H1 (cell line): ENCODE data around the gene COL8A1. TPM values are rescaled to one million over a fixed set of nuclear protein-coding genes. Genes with fewer than 3 reads are reported as not detected.

ENCODE experiments used
- CTCF ChIA-PET: fragments of 300-600 bp; sonication (Branson Sonifier 250); formaldehyde crosslinking; loops from one replicate; lab custom pipeline; 2021; ENCODE audit not compliant: partially characterized antibody; lab: Charles Lee
- POLR2A ChIA-PET: fragments of 300-600 bp; sonication (Branson Sonifier 250); formaldehyde crosslinking; loops from one replicate; lab custom pipeline; 2021; ENCODE audit warnings: inconsistent platforms; ENCODE audit not compliant: partially characterized antibody; lab: Charles Lee
- DNase-seq, 2 experiments: peaks; one replicate each; pipeline versions ENCODE4 v3.0.0 to v3.0.0-alpha.2; 2010 to 2022; ENCODE audit warnings: low spot score in 2 of 2, low read depth in 1 of 2, mixed read lengths in 1 of 2
- FAIRE-seq: peaks from 2 replicates; lab custom pipeline; 2011; peaks lifted over from hg19 to GRCh38; lab: Jason Lieb, UNC
- H2AFZ ChIP-seq: 2 replicates; pipeline ENCODE4 v1.8.1; 2012; ENCODE audit warnings: low read length, inconsistent platforms
- H2AK5ac ChIP-seq: 2 replicates; pipeline ENCODE4 v1.6.1; 2013; ENCODE audit warnings: low read depth, low read length
- H2BK120ac ChIP-seq: replicated peaks from 2 replicates; pipeline ENCODE3; 2013; ENCODE audit warnings: low read depth, low read length, inconsistent platforms
- H2BK12ac ChIP-seq: 2 replicates; pipeline ENCODE4 v1.6.1; 2013; ENCODE audit warnings: low read depth, low read length
- H2BK15ac ChIP-seq: 2 replicates; pipeline ENCODE4 v1.6.1; 2013; ENCODE audit warnings: low read length
- H2BK20ac ChIP-seq: 2 replicates; pipeline ENCODE4 v1.6.1; 2013; ENCODE audit warnings: low read length
- H2BK5ac ChIP-seq: 2 replicates; pipeline ENCODE4 v1.6.1; 2013; ENCODE audit warnings: low read depth, low read length
- H3K14ac ChIP-seq: 2 replicates; pipeline ENCODE4 v1.6.1; 2013; ENCODE audit warnings: inconsistent platforms; ENCODE audit not compliant: insufficient read length
- H3K18ac ChIP-seq: 2 replicates; pipeline ENCODE4 v1.6.1; 2013; ENCODE audit warnings: low read length; ENCODE audit errors: extremely low read depth
- H3K23ac ChIP-seq: 2 replicates; pipeline ENCODE4 v1.6.1; 2013; ENCODE audit warnings: inconsistent platforms; ENCODE audit not compliant: insufficient read length
- H3K23me2 ChIP-seq: 2 replicates; pipeline ENCODE4 v1.6.1; 2013; ENCODE audit warnings: low read depth, low read length
- H3K27ac ChIP-seq: 2 replicates; pipeline ENCODE4 v1.6.1; 2011; ENCODE audit warnings: low read depth, low read length, inconsistent platforms
- H3K27me3 ChIP-seq, 4 experiments: replicated peaks in 1 of 4; 1 replicate in 1 of 4; 2 replicates in 3 of 4; pipeline versions ENCODE4 v1.6.1 to v1.8.1; 2011 to 2013; ENCODE audit warnings: low read length in 3 of 4, mild to moderate bottlenecking in 3 of 4, inconsistent platforms in 2 of 4, mixed read lengths in 2 of 4, moderate library complexity in 1 of 4; ENCODE audit not compliant: control insufficient read depth in 3 of 4, insufficient read depth in 3 of 4; ENCODE audit errors: extremely low read depth in 1 of 4
- H3K36me3 ChIP-seq, 4 experiments: 2 replicates each; pipeline versions ENCODE4 v1.6.1 to v1.8.1; 2011 to 2013; ENCODE audit warnings: mild to moderate bottlenecking in 4 of 4, low read length in 3 of 4, moderate library complexity in 2 of 4, control low read depth in 1 of 4, inconsistent platforms in 1 of 4; ENCODE audit not compliant: insufficient read depth in 4 of 4, control insufficient read depth in 2 of 4
- H3K4ac ChIP-seq: replicated peaks from 2 replicates; pipeline ENCODE3; 2013; ENCODE audit warnings: low read length, low read depth, mixed read lengths, inconsistent platforms; ENCODE audit not compliant: insufficient read length
- H3K4me1 ChIP-seq, 4 experiments: replicated peaks in 1 of 4; 1 replicate in 1 of 4; 2 replicates in 3 of 4; pipeline versions ENCODE4 v1.6.1 to v1.8.1; 2011 to 2013; ENCODE audit warnings: low read length in 3 of 4, inconsistent platforms in 2 of 4, mixed read lengths in 1 of 4; ENCODE audit not compliant: insufficient read depth in 4 of 4, control insufficient read depth in 3 of 4
- H3K4me2 ChIP-seq, 2 experiments: 2 replicates each; pipeline versions ENCODE4 v1.6.1 to v1.8.1; 2011 to 2013; ENCODE audit warnings: low read depth in 2 of 2, low read length in 2 of 2, control low read depth in 1 of 2, inconsistent platforms in 1 of 2, mild to moderate bottlenecking in 1 of 2; ENCODE audit not compliant: insufficient read depth in 1 of 2
- H3K4me3 ChIP-seq, 4 experiments: fragments of 200-600, 300-600 bp in 1 of 4; sonication (generic), shearing (Covaris generic), sonication (Bioruptor Twin) in 1 of 4; 2 replicates each; pipeline versions ENCODE4 v1.5.1 to v1.8.1; 2011 to 2016; ENCODE audit warnings: low read length in 4 of 4, low read depth in 3 of 4, control low read depth in 2 of 4, inconsistent platforms in 2 of 4, mild to moderate bottlenecking in 2 of 4, mixed read lengths in 1 of 4, moderate library complexity in 1 of 4; ENCODE audit not compliant: insufficient read depth in 2 of 4; ENCODE audit errors: extremely low read depth in 1 of 4
- H3K56ac ChIP-seq: replicated peaks from 2 replicates; pipeline ENCODE3; 2013; ENCODE audit warnings: low read depth, mild to moderate bottlenecking, mixed read lengths, low read length, inconsistent platforms; ENCODE audit not compliant: insufficient read length
- H3K79me1 ChIP-seq: 2 replicates; pipeline ENCODE4 v1.6.1; 2013; ENCODE audit warnings: low read depth, low read length, control low read depth
- H3K79me2 ChIP-seq, 2 experiments: 2 replicates each; pipeline versions ENCODE4 v1.6.1 to v1.8.1; 2012 to 2013; ENCODE audit warnings: low read length in 2 of 2, mild to moderate bottlenecking in 2 of 2, inconsistent platforms in 1 of 2; ENCODE audit not compliant: insufficient read depth in 2 of 2, control insufficient read depth in 1 of 2
- H3K9ac ChIP-seq, 4 experiments: replicated peaks in 1 of 4; 1 replicate in 1 of 4; 2 replicates in 3 of 4; pipeline versions ENCODE4 v1.6.1 to v1.8.1; 2011 to 2013; ENCODE audit warnings: low read depth in 3 of 4, low read length in 3 of 4, control low read depth in 2 of 4, mild to moderate bottlenecking in 2 of 4, moderate library complexity in 2 of 4, inconsistent platforms in 1 of 4; ENCODE audit errors: extremely low read depth in 1 of 4
- H3K9me3 ChIP-seq, 2 experiments: 2 replicates each; pipeline versions ENCODE4 v1.6.1 to v1.8.1; 2012 to 2013; ENCODE audit warnings: mild to moderate bottlenecking in 2 of 2, moderate library complexity in 2 of 2, control low read depth in 1 of 2, inconsistent platforms in 1 of 2, low read depth in 1 of 2, low read length in 1 of 2, mixed read lengths in 1 of 2; ENCODE audit not compliant: insufficient read depth in 2 of 2
- H4K20me1 ChIP-seq, 2 experiments: replicated peaks in 1 of 2; 2 replicates each; pipeline versions ENCODE3 to v1.8.1; 2011 to 2013; ENCODE audit warnings: inconsistent platforms in 2 of 2, low read length in 2 of 2, mild to moderate bottlenecking in 1 of 2; ENCODE audit not compliant: insufficient read depth in 2 of 2, control insufficient read depth in 1 of 2
- H4K5ac ChIP-seq: 2 replicates; pipeline ENCODE4 v1.6.1; 2013; ENCODE audit warnings: low read length, low read depth, mixed read lengths, inconsistent platforms; ENCODE audit not compliant: insufficient read length
- H4K8ac ChIP-seq: 2 replicates; pipeline ENCODE4 v1.8.0; 2013; ENCODE audit warnings: mild to moderate bottlenecking, moderate library complexity, low read length, inconsistent platforms; ENCODE audit not compliant: insufficient read depth; ENCODE audit errors: extremely low read depth
- H4K91ac ChIP-seq: replicated peaks from 2 replicates; pipeline ENCODE3; 2013; ENCODE audit warnings: low read length, mixed read lengths, inconsistent platforms; ENCODE audit not compliant: insufficient read length
- CTBP2 ChIP-seq: IDR thresholded peaks from 2 replicates; pipeline ENCODE4 v1.7.0; 2011; ENCODE audit warnings: borderline replicate concordance, mild to moderate bottlenecking, moderate library complexity, mixed read lengths, low read length; ENCODE audit not compliant: insufficient read depth, insufficient read length
- JUN ChIP-seq: IDR thresholded peaks from 2 replicates; pipeline ENCODE4 v1.6.1; 2011; ENCODE audit warnings: low read depth, mild to moderate bottlenecking, improper control_type of control experiment, low read length
- POU5F1 ChIP-seq: IDR thresholded peaks from 2 replicates; pipeline ENCODE4 v1.6.1; 2011; ENCODE audit warnings: low read depth, mild to moderate bottlenecking, low read length, moderate library complexity
- WGBS, 2 experiments: shearing (Covaris generic) in 1 of 2; methylation state at CpG; one replicate each; pipeline versions ENCODE4 v1.1.6 to v1.1.7; 2013 to 2015; ENCODE audit warnings: low lambda C conversion rate in 2 of 2, mixed read lengths in 2 of 2, inconsistent platforms in 1 of 2, low coverage in 1 of 2, missing lambda C conversion rate in 1 of 2; ENCODE audit not compliant: insufficient replicate concordance in 2 of 2, insufficient coverage in 1 of 2, insufficient read length in 1 of 2; ENCODE audit errors: extremely low coverage in 1 of 2, missing lambda C conversion rate in 1 of 2; 5-methylcytosine and 5-hydroxymethylcytosine counted together
- polyA plus RNA-seq, 7 experiments: library from polyadenylated mRNA; depleted of rRNA in 3 of 7; stranded (reverse) in 5 of 7; unstranded in 2 of 7; fragments of >200 nt in 5 of 7; fragments of 200-250 nt in 2 of 7; gene quantifications; 1 replicate in 5 of 7; 2 replicates in 1 of 7; 4 replicates in 1 of 7; pipeline versions ENCODE4 v1.2.1 to v1.2.3, GENCODE V29; 2011 to 2013; ENCODE audit warnings: missing spikeins in 2 of 7, mixed read lengths in 2 of 7
- total RNA-seq: library from RNA; stranded (reverse); fragmentation: NEBNext Ultra II Directional; extraction: Animal tissue kit (Norgen Biotek cat#: 25700); gene quantifications from 2 replicates; pipeline ENCODE4 v1.2.1, GENCODE V29; 2021
- TF ChIP-seq, protein P1 (sequence below): IDR thresholded peaks from 2 replicates; pipeline ENCODE4 v1.6.1; 2012; ENCODE audit warnings: inconsistent platforms

Gene COL8A1
- total and polyA plus RNA-seq, 2 of the 8 experiments (the other 6 are each of a cell fraction or from before 2014, with no cell fraction given) = 0.21 to 1.2 TPM

DNA sequence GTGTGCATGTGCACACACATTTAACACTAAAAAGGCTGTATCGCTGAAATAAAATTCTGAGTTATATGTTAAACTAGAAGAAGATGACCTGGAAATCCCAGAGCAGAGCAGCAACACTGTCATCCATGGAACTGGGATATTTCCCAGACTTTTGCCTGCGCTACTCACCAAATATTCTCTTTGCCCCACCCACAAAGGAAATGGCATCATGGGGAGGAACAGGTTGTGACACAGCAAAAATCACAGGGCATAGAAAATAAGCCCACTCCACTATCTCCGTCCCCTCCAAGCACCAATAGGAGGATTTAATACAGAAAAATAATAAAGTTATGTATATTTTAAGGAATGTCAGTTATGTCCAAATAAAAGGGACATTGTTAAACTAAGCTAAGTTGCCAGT is 71.7 kb downstream of the COL8A1 start:
- Histone ChIP-seq H4K5ac (no peak overlapping the region), H3K79me1 (no peaks in the 10 kb centered on the region), H2BK5ac (no peak overlapping the region), H2BK12ac (no peak overlapping the region), H2BK20ac (no peak overlapping the region), H3K9me3 (no peaks in the 10 kb centered on the region), H3K56ac (no peak overlapping the region), H3K14ac (no peak overlapping the region), H3K4me3 (no peak overlapping the region), H3K23ac (no peak overlapping the region), H3K18ac (no peak overlapping the region), H2BK120ac (no peak overlapping the region), H3K79me2 (no peaks in the 10 kb centered on the region), H2BK15ac (no peak overlapping the region), H3K23me2 (no peaks in the 10 kb centered on the region), H4K91ac (no peak overlapping the region), H4K20me1 (no peaks in the 10 kb centered on the region), H4K8ac (no peak overlapping the region), H3K4ac (no peak overlapping the region), H3K27ac (no peak overlapping the region), H3K4me1 (no peaks in the 10 kb centered on the region), H3K36me3 (no peaks in the 10 kb centered on the region), H3K27me3 (no peaks in the 10 kb centered on the region), H2AK5ac (no peak overlapping the region), H2AFZ (no peak overlapping the region)
- DNase-seq = no peak
- CTCF ChIA-PET = interaction anchor here (1.3 kb wide), 1 partner anchor 22 kb away, joined by 3 read pairs; no protein-coding TSS in a partner anchor
- TF ChIP-seq POU5F1 (no peak), JUN (no peak), CTBP2 (no peak)
- TF ChIP-seq, protein P1, sequence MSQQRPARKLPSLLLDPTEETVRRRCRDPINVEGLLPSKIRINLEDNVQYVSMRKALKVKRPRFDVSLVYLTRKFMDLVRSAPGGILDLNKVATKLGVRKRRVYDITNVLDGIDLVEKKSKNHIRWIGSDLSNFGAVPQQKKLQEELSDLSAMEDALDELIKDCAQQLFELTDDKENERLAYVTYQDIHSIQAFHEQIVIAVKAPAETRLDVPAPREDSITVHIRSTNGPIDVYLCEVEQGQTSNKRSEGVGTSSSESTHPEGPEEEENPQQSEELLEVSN = no peak
- TF ChIP-seq, all 59 proteins: peak for 0
- POLR2A ChIA-PET = no interaction called here
- FAIRE-seq = no peak
- Histone ChIP-seq H3K4me2 (no peak overlapping the region), H3K9ac (no peak overlapping the region)
- WGBS, 2 experiments = 94% methylated on average over 3 of the region's 3 CpGs; no CpG with 5 or more reads in 1 of the 2 experiments
